Peyer's patch (tissue), 4 donors: Measurements from ENCODE around the gene SCAP.

Source experiments
- CTCF ChIP-seq, 6 experiments: fragments of 450-650 bp in 4 of 6; fragments of 200-600 bp in 2 of 6; sonication (generic) in 1 of 6; IDR thresholded peaks; one replicate each; pipeline ENCODE4 v1.5.1; 2017 to 2019; ENCODE audit warnings: antibody characterized with exemption in 6 of 6, mild to moderate bottlenecking in 3 of 6, moderate library complexity in 1 of 6
- POLR2A ChIP-seq, 2 donors: fragments of 450-650 bp; IDR thresholded peaks; one replicate each; pipeline ENCODE4 v1.5.1; 2017; ENCODE audit warnings: antibody characterized with exemption in 2 of 2, mild to moderate bottlenecking in 2 of 2, moderate library complexity in 2 of 2

- no peak for TF ChIP-seq CTCF (IDR thresholded peaks at IDR 0.05)
- no peak for TF ChIP-seq POLR2A (IDR thresholded peaks at IDR 0.05)
Measured at GRCh38 chr3:47394881-47395280, 80.9 kb downstream of the SCAP start.
